Stimulated activated CD8-positive, alpha-beta memory T cell treated with anti-CD3 and anti-CD28 coated beads, Interleukin-12 subunit alpha, Interleukin-12 subunit beta, amount 100 ng/mL, for 4 hours (primary cell): ENCODE measurements around the gene DISP3.

Source experiments
- DNase-seq: peaks from one replicate; pipeline ENCODE4 v3.0.0-alpha.2; 2020; ENCODE audit warnings: low read depth

Gene DISP3

DNA sequence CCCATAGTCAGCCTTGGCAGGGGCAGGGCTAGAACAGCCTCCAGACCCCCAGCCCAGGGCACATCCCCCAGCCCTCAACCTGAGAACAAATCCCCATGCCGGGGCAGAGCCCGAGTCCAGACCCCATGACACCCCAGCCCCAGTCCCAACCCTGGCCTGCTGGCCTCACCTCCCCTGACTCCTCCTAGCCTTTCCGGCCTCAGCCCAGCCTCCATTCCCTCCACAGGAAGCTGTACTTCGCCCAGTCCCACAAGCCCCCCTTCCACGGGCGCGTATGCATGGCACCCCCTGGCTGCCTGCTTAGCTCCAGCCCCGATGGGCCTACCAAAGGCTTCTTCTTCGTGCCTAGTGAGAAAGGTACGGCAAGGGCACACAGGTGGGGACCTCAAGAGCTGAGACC lies 50.4 kb downstream of the DISP3 start:
- no peak for DNase-seq

DNA sequence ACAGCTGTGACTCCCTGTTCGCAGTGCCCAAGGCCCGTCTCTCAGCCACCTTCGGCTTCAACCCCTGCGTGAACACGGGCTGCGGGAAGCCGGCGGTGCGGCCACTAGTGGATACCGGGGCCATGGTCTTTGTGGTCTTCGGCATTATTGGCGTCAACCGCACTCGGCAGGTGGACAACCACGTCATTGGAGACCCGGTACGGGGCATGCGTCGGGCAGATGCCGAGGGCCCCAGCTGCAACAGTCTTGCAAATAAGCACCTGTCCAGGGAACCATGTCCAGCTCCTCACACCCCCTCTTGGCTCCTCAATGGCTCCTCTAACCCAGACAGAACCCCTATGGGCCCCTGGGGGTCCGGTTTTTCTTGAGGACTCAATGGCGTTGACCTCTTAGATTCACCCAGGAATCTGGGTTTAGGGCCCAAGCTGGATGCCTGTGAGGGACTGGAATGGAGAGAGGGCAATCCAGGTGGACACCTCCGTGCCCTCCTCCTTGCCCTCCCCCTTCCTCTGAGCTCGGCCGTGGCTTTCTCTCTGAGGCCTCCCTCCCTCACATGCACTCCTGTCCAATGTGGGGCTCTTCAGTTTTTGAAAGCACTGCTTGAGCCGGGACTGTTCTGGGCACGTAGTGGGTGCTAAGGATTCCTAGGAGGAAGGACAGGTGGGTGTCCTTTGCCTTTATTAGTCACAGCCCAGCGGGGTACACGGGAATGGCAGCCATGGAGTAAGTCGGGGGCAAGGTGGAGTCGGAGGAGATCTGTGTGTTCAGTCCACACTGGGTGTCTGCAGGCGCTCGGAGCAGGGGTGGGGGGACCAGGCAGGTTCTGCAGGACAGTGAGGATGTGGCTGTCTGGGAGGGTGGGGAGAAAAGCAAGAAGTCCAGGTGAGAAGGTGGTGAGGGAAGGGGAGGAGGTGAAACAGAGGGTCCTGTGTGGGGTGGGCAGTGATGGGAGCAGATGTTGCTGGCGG lies 51.1 kb downstream of the DISP3 start:
- DNase-seq = no peak

GRCh38 chr1:11530731-11531311 lies 51.9 kb downstream of the DISP3 start:
- no peak for DNase-seq

DNA sequence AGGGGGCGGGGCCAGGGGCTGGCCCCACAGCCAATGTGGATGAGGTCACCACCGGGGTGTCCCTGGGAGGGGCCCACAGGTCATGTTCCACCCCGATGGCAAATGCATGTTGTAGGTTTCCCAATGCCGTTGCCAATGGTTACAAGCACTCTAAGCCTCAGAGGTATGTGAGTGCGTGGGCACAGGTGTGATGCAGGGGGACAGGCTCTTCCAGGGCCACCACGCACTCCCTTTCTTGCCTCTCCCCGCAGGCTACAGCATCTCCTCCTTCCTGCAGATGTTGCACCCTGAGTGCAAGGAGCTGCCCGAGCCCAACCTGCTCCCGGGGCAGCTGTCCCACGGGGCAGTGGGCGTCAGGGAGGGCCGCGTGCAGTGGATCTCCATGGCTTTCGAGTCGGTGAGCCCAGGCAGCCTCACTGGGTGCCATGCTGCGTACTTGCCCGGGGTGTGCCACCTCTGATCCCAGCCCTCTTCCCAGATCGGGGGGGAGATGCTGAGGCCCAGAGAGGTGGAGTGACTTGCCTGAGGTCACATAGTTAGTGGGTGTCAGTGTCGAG lies 52.4 kb downstream of the DISP3 start:
- no peak for DNase-seq

GRCh38 chr1:11531943-11532342 lies 53.0 kb downstream of the DISP3 start:
- no peak for DNase-seq

DNA sequence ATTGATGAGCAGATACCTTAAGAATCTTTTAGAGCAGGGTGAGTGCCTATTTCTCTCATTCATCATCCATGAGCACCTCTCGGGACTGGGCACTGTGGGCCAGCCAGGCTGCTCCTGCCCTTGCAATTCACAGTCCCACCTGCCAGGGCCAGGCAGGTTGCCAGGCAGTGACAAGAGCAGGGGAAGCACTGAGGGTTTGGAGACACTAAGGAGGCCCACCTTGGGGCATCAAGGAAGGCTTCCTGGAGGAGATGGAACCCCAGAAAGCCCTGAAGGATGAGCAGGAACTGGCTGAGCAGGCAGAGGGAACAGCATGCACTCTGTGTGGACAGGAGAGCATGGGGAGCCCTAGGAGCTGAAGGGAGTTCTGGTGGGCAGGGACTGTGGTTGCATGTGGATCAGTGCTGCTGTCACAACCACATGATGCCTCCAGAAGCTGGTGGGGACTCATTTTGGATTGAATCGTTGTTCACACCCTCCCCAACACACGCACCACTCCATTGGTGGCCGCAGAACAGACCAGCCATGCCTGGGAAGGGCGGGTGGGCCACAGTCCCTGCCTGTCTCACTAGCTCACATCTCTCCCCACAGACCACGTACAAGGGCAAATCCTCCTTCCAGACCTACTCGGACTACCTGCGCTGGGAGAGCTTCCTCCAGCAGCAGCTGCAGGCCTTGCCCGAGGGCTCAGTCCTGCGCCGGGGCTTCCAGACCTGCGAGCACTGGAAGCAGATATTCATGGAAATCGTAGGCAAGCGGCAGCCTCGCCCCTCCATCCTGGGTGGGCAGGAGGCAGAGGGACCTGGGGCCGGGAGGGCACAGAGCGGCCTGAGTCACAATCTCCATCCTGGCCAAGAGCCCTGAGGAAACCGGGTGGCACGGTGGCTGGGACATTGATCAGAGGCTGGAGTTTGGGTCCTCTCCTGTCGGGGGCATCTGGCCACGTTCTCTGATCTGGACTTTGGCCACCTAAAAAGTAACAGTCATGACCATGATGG lies 55.1 kb downstream of the DISP3 start:
- DNase-seq = no peak

DNA sequence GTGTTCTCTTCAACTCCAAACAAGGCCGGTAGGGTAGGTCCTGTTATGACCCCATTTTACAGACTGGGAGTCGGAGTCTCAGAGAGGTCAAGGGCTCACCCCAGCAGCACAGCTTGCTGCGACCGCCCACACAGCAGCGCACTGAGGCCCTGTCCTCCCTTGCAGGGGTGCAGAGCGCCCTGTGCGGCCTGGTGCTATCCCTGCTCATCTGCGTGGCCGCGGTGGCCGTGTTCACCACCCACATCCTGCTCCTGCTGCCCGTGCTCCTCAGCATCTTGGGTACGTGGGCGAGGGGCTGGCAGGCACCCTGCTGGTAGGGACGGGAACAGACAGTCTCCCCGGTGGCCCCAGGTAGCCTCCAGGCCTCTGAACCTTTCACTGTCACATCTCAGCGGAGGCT lies 55.9 kb downstream of the DISP3 start:
- no peak for DNase-seq

DNA sequence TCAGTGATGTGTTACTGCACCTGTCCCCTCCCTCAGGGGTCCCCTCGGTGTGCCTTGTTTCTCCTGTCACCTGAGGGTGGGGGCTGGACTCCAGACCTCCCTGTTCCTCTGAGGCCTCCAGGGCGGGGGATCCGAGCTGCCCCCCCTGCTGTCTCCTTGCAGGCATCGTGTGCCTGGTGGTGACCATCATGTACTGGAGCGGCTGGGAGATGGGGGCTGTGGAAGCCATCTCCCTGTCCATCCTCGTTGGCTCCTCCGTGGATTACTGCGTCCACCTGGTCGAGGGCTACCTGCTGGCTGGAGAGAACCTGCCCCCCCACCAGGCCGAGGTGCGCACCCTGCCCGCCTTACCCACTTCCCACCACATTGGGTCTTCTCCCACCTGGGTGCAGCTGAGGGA lies 56.4 kb downstream of the DISP3 start:
- no peak for DNase-seq

DNA sequence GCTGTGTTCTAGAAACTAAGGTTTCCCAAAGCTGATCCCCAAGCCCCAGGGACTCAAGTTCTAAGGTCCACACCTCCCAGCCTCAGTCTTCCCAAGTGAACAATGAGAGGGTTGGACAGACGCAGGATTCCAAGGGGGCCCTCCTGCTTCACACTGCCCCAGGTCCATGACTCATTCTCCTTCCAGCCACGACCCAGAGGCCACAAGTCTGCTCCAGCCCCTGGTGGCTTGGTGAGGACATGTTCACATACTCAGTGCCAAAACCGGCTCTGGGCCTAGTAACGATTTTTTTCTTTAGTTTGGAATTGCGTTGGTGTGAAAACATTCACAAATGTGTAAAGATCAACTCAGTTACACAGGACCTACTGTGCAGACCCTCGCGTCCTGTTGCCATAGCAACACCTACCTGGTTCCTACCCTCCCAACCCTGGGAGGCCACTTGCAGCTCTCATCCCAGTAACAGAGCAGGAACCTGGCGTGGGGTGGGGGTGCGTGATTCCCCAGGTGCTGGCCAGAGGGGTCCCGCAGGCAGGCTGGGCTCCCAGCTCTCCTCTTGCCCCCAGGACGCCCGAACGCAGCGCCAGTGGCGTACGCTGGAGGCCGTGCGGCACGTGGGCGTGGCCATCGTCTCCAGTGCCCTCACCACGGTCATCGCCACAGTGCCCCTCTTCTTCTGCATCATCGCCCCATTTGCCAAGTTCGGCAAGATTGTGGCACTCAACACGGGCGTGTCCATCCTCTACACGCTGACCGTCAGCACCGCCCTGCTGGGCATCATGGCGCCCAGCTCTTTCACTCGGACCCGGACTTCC lies 57.0 kb downstream of the DISP3 start:
- no peak for DNase-seq

GRCh38 chr1:11536573-11537379 lies 57.8 kb downstream of the DISP3 start:
- no peak for DNase-seq

DNA sequence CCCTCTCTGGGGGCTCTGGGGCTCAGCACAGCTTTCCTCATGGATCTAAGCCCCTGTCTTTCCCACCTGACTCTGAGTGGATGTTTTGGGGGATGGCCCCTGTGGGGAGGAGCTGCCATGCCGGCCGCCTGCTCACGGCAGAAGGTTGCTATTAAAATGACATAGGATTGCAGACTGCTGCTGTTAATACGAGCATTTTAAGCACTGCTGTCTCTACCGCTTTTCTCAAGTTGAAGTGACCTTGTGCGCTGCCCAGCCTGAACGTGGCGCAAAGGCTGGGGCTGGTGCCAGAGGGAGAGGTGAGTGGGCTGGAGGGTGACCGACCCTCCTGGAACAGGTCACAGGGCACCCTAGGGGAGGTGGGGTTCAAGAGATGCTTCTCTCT lies 58.4 kb downstream of the DISP3 start:
- DNase-seq = no peak

- DNase-seq = no peak
These were observed 59.1 kb downstream of the DISP3 start for GRCh38 chr1:11537854-11538591.

- DNase-seq = no peak
These were observed 59.9 kb downstream of the DISP3 start for GRCh38 chr1:11538886-11539285.

GRCh38 chr1:11539850-11540772 lies 61.2 kb downstream of the DISP3 start:
- DNase-seq = no peak

GRCh38 chr1:11540773-11541160 lies 61.8 kb downstream of the DISP3 start:
- DNase-seq = no peak

- no peak for DNase-seq
These were observed 62.3 kb downstream of the DISP3 start for GRCh38 chr1:11541236-11541635.

DNA sequence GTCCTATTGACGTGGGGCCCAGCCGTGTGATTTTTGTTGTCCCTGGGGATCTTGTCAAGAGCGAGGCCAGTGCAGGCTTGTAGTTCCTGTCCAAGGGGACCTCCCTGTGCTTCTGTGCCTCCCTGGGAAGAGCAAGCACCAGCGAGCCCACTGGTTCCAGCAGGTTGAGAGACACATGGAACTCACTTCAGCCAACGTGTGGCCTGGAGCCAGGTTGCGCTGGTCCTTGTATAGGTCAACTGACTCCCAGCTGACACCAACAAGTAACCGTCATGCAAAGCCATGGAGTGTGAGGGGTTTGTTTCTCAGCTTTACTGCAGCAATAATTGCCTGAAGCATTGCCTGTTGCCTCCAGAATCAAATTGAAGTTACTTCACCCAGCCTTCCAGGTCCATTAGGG lies 63.0 kb downstream of the DISP3 start:
- DNase-seq = no peak

GRCh38 chr1:11543392-11543791 lies 64.4 kb downstream of the DISP3 start:
- no peak for DNase-seq

GRCh38 chr1:11543796-11544195 lies 64.8 kb downstream of the DISP3 start:
- no peak for DNase-seq
